ENCODE measurements around the gene ARHGAP22. TPM values are rescaled to one million over a fixed set of nuclear protein-coding genes. Genes with fewer than 3 reads are reported as not detected.

ARHGAP22 gene
- total and polyA plus RNA-seq, 2 donors (not counting 1 experiment from before 2014, with no cell fraction given) = 10.4 to 75.5 TPM

- Histone ChIP-seq H3K4me2 (ENCODE audit: extremely low read depth, insufficient read depth, low read length) (no peak overlapping the region), H4K20me1 (ENCODE audit: control insufficient read depth, extremely low read depth, insufficient read depth, low read length) (no peaks in the 10 kb centered on the region), H3K9me3 (ENCODE audit: control insufficient read depth, insufficient read depth, low read depth, low read length) (no peaks in the 10 kb centered on the region), H3K4me3 (replicated peaks in 1 of 4; ENCODE audit: control extremely low read depth in 1 of 4, insufficient read depth in 1 of 4, low read depth in 3 of 4, low read length in 4 of 4) (no peak overlapping the region), H3K79me2 (ENCODE audit: control insufficient read depth, insufficient read depth, low read length) (peaks cover 74% of the 10 kb centered on the region), H3K4me1 (ENCODE audit: control insufficient read depth, extremely low read depth, insufficient read depth, low read length) (peaks cover 18% of the 10 kb centered on the region), H3K9ac (ENCODE audit: insufficient read depth, low read length) (no peak overlapping the region), H3K27me3 (ENCODE audit: control insufficient read depth, insufficient read depth, low read length) (no peaks in the 10 kb centered on the region), H3K27ac (ENCODE audit: insufficient read depth, low read length) (no peak overlapping the region), H2AFZ (ENCODE audit: low read length) (no peak overlapping the region), H3K36me3 (ENCODE audit: control insufficient read depth, insufficient read depth, low read length) (peaks cover 5% of the 10 kb centered on the region)
- no peak for DNase-seq (ENCODE audit: low read depth in 2 of 2)
- TF ChIP-seq CTCF (conservative IDR thresholded peaks at IDR 0.05 in 1 of 2, IDR thresholded peaks at IDR 0.05 in 1 of 2; ENCODE audit: low read depth in 1 of 2, low read length in 2 of 2) (no peak), EZH2 (IDR thresholded peaks at IDR 0.05; ENCODE audit: low read length, missing control alignments) (no peak)
These were observed 103.6 kb downstream of the ARHGAP22 start for GRCh38 chr10:48501226-48501625.

- Histone ChIP-seq H3K9ac (ENCODE audit: insufficient read depth, low read length) (no peak overlapping the region), H3K79me2 (ENCODE audit: control insufficient read depth, insufficient read depth, low read length) (peaks cover 74% of the 10 kb centered on the region)
- DNase-seq (ENCODE audit: low read depth in 2 of 2) = no peak
These were observed 104.1 kb downstream of the ARHGAP22 start for GRCh38 chr10:48500771-48501170.

GRCh38 chr10:48498940-48499510 lies 105.8 kb downstream of the ARHGAP22 start:
- H3K9ac ChIP-seq (ENCODE audit: insufficient read depth, low read length) = no peak overlapping the region
- no peak overlapping the region for H3K4me2 ChIP-seq (ENCODE audit: extremely low read depth, insufficient read depth, low read length)
- H2AFZ ChIP-seq (ENCODE audit: low read length) = no peak overlapping the region
- H3K27ac ChIP-seq (ENCODE audit: insufficient read depth, low read length) = no peak overlapping the region
- H3K4me1 ChIP-seq (ENCODE audit: control insufficient read depth, extremely low read depth, insufficient read depth, low read length) = peaks cover 18% of the 10 kb centered on the region
- H4K20me1 ChIP-seq (ENCODE audit: control insufficient read depth, extremely low read depth, insufficient read depth, low read length) = no peaks in the 10 kb centered on the region
- H3K79me2 ChIP-seq (ENCODE audit: control insufficient read depth, insufficient read depth, low read length) = peaks cover 78% of the 10 kb centered on the region
- peaks cover 3% of the 10 kb centered on the region for H3K36me3 ChIP-seq (ENCODE audit: control insufficient read depth, insufficient read depth, low read length)
- no peaks in the 10 kb centered on the region for H3K9me3 ChIP-seq (ENCODE audit: control insufficient read depth, insufficient read depth, low read depth, low read length)
- no peak overlapping the region for H3K4me3 ChIP-seq (replicated peaks in 1 of 4; ENCODE audit: control extremely low read depth in 1 of 4, insufficient read depth in 1 of 4, low read depth in 3 of 4, low read length in 4 of 4)
- DNase-seq (ENCODE audit: low read depth in 2 of 2) = no peak
- H3K27me3 ChIP-seq (ENCODE audit: control insufficient read depth, insufficient read depth, low read length) = no peaks in the 10 kb centered on the region
- no peak for TF ChIP-seq EZH2 (IDR thresholded peaks at IDR 0.05; ENCODE audit: low read length, missing control alignments)
- no peak for TF ChIP-seq CTCF (conservative IDR thresholded peaks at IDR 0.05 in 1 of 2, IDR thresholded peaks at IDR 0.05 in 1 of 2; ENCODE audit: low read depth in 1 of 2, low read length in 2 of 2)

More at GRCh38 chr10:48500771-48501170, 104.1 kb downstream of the ARHGAP22 start:
- Histone ChIP-seq H3K27me3 (ENCODE audit: control insufficient read depth, insufficient read depth, low read length) (no peaks in the 10 kb centered on the region), H3K4me2 (ENCODE audit: extremely low read depth, insufficient read depth, low read length) (no peak overlapping the region), H3K27ac (ENCODE audit: insufficient read depth, low read length) (no peak overlapping the region), H3K4me1 (ENCODE audit: control insufficient read depth, extremely low read depth, insufficient read depth, low read length) (peaks cover 18% of the 10 kb centered on the region), H4K20me1 (ENCODE audit: control insufficient read depth, extremely low read depth, insufficient read depth, low read length) (no peaks in the 10 kb centered on the region), H3K9me3 (ENCODE audit: control insufficient read depth, insufficient read depth, low read depth, low read length) (no peaks in the 10 kb centered on the region), H3K36me3 (ENCODE audit: control insufficient read depth, insufficient read depth, low read length) (peaks cover 5% of the 10 kb centered on the region), H2AFZ (ENCODE audit: low read length) (no peak overlapping the region), H3K4me3 (replicated peaks in 1 of 4; ENCODE audit: control extremely low read depth in 1 of 4, insufficient read depth in 1 of 4, low read depth in 3 of 4, low read length in 4 of 4) (no peak overlapping the region)
- TF ChIP-seq EZH2 (IDR thresholded peaks at IDR 0.05; ENCODE audit: low read length, missing control alignments) = no peak
- TF ChIP-seq CTCF (conservative IDR thresholded peaks at IDR 0.05 in 1 of 2, IDR thresholded peaks at IDR 0.05 in 1 of 2; ENCODE audit: low read depth in 1 of 2, low read length in 2 of 2) = no peak
